Liver (tissue), 9 donors: ENCODE results near the gene ADRM1. TPM values are rescaled to one million over a fixed set of nuclear protein-coding genes. Genes with fewer than 3 reads are reported as not detected.

Experiments used
- DNase-seq: peaks from one replicate; pipeline ENCODE4 v3.0.0-alpha.2; 2017; ENCODE audit warnings: low spot score
- H3K27ac ChIP-seq, 2 donors: one replicate each; pipeline ENCODE4 v1.7.0; 2013; ENCODE audit warnings: inconsistent platforms in 2 of 2, low read length in 2 of 2, control low read depth in 1 of 2, low read depth in 1 of 2, mild to moderate bottlenecking in 1 of 2
- H3K27me3 ChIP-seq, 4 donors: one replicate each; pipeline versions ENCODE4 v1.6.1 to v1.7.0; 2013; ENCODE audit warnings: low read length in 3 of 4, inconsistent platforms in 1 of 4, mild to moderate bottlenecking in 1 of 4, moderate library complexity in 1 of 4; ENCODE audit not compliant: control insufficient read depth in 4 of 4, insufficient read depth in 4 of 4
- H3K36me3 ChIP-seq, 4 donors: one replicate each; pipeline versions ENCODE4 v1.6.1 to v1.7.0; 2013; ENCODE audit warnings: low read length in 3 of 4, mild to moderate bottlenecking in 3 of 4, low read depth in 1 of 4, moderate library complexity in 1 of 4; ENCODE audit not compliant: control insufficient read depth in 4 of 4, insufficient read depth in 3 of 4
- H3K4me1 ChIP-seq, 4 donors: one replicate each; pipeline versions ENCODE4 v1.6.1 to v1.7.0; 2013; ENCODE audit warnings: low read length in 3 of 4, mild to moderate bottlenecking in 3 of 4, moderate library complexity in 1 of 4; ENCODE audit not compliant: control insufficient read depth in 4 of 4, insufficient read depth in 4 of 4
- H3K4me3 ChIP-seq, 3 donors: one replicate each; pipeline versions ENCODE4 v1.6.1 to v1.7.0; 2013; ENCODE audit warnings: low read length in 3 of 3, control low read depth in 1 of 3, low read depth in 1 of 3, mild to moderate bottlenecking in 1 of 3
- H3K9ac ChIP-seq, 2 donors: one replicate each; pipeline ENCODE4 v1.7.0; 2013; ENCODE audit warnings: low read length in 2 of 2, mild to moderate bottlenecking in 2 of 2, moderate library complexity in 2 of 2, control low read depth in 1 of 2, low read depth in 1 of 2
- H3K9me3 ChIP-seq, 4 donors: one replicate each; pipeline versions ENCODE4 v1.6.1 to v1.7.0; 2013; ENCODE audit warnings: low read length in 3 of 4; ENCODE audit not compliant: control insufficient read depth in 4 of 4
- EGR1 ChIP-seq, 2 donors: IDR thresholded peaks; 2 replicates each; pipeline ENCODE4 v1.6.1; 2016 to 2018; ENCODE audit warnings: antibody characterized with exemption in 2 of 2, low read depth in 2 of 2
- FOXA1 ChIP-seq: IDR thresholded peaks from 2 replicates; pipeline ENCODE4 v1.6.1; 2016; ENCODE audit warnings: antibody characterized with exemption
- FOXA2 ChIP-seq: IDR thresholded peaks from 2 replicates; pipeline ENCODE4 v1.6.1; 2016; ENCODE audit warnings: antibody characterized with exemption
- GABPA ChIP-seq, 2 donors: IDR thresholded peaks in 1 of 2; conservative IDR thresholded peaks in 1 of 2; 2 replicates each; pipeline ENCODE4 v1.6.1; 2016; ENCODE audit warnings: antibody characterized with exemption in 2 of 2, mild to moderate bottlenecking in 1 of 2, moderate library complexity in 1 of 2
- HNF4A ChIP-seq, 2 donors: conservative IDR thresholded peaks; 2 replicates each; pipeline ENCODE4 v1.6.1; 2016; ENCODE audit warnings: antibody characterized with exemption in 2 of 2, mild to moderate bottlenecking in 2 of 2
- HNF4G ChIP-seq: IDR thresholded peaks from 2 replicates; pipeline ENCODE4 v1.6.1; 2016; ENCODE audit warnings: antibody characterized with exemption
- JUND ChIP-seq, 2 donors: IDR thresholded peaks; 2 replicates each; pipeline ENCODE4 v1.6.1; 2016; ENCODE audit warnings: antibody characterized with exemption in 2 of 2
- NR2F2 ChIP-seq: IDR thresholded peaks from 2 replicates; pipeline ENCODE4 v1.6.1; 2016; ENCODE audit warnings: antibody characterized with exemption
- RAD21 ChIP-seq, 2 donors: IDR thresholded peaks; 2 replicates each; pipeline ENCODE4 v1.6.1; 2016; ENCODE audit warnings: antibody characterized with exemption in 2 of 2, mild to moderate bottlenecking in 2 of 2
- RXRA ChIP-seq, 2 donors: IDR thresholded peaks; 2 replicates each; pipeline ENCODE4 v1.6.1; 2017 to 2018; ENCODE audit warnings: antibody characterized with exemption in 2 of 2, mild to moderate bottlenecking in 1 of 2
- SP1 ChIP-seq: IDR thresholded peaks from 2 replicates; pipeline ENCODE4 v1.6.1; 2018; ENCODE audit warnings: antibody characterized with exemption, mild to moderate bottlenecking
- TAF1 ChIP-seq: conservative IDR thresholded peaks from 2 replicates; pipeline ENCODE4 v1.6.1; 2016; ENCODE audit warnings: antibody characterized with exemption, mild to moderate bottlenecking
- YY1 ChIP-seq: IDR thresholded peaks from 2 replicates; pipeline ENCODE4 v1.6.1; 2016; ENCODE audit warnings: antibody characterized with exemption, mild to moderate bottlenecking
- whole genome bisulfite sequencing: extraction: QIAGEN DNeasy Blood & Tissue Kit; methylation state at CpG from one replicate; pipeline ENCODE4 v1.1.7; 2013; 5-methylcytosine and 5-hydroxymethylcytosine counted together
- polyA plus RNA-seq, 2 donors: library from polyadenylated mRNA; stranded (reverse) in 1 of 2; unstranded in 1 of 2; fragments of 200-250 nt in 1 of 2; fragments of >200 nt in 1 of 2; fragmentation: Nextera tagmentation in 1 of 2; extraction: Ambion mirVana in 1 of 2; gene quantifications; one replicate each; pipeline versions ENCODE4 v1.2.1 to v1.2.3, GENCODE V29; 2013 to 2015
- total RNA-seq, 2 donors: library from RNA; depleted of rRNA; stranded (reverse); fragments of >200 nt; gene quantifications; one replicate each; pipeline ENCODE4 v1.2.3, GENCODE V29; 2014
- TF ChIP-seq, protein P1 (sequence below): IDR thresholded peaks from 2 replicates; pipeline ENCODE4 v1.6.1; 2016; ENCODE audit warnings: antibody characterized with exemption
- TF ChIP-seq, protein P2 (sequence below): fragments of 150-350 bp; IDR thresholded peaks from 2 replicates; pipeline ENCODE4 v1.5.1; 2017; ENCODE audit warnings: improper control_type of control experiment, low read depth, low read length; ENCODE audit not compliant: missing input control
- TF ChIP-seq, protein P3 (sequence below): IDR thresholded peaks from 2 replicates; pipeline ENCODE4 v1.6.1; 2016; ENCODE audit warnings: antibody characterized with exemption
- TF ChIP-seq, protein P4 (sequence below): IDR thresholded peaks from 2 replicates; pipeline ENCODE4 v1.6.1; 2016; ENCODE audit warnings: antibody characterized with exemption, mild to moderate bottlenecking
- TF ChIP-seq, protein P5 (sequence below): IDR thresholded peaks from 2 replicates; pipeline ENCODE4 v1.6.1; 2016; ENCODE audit warnings: antibody characterized with exemption
- donor health status: healthy.
- donor health status: healthy.
- donor health status: healthy.
- donor health status: healthy.
- donor health status: healthy.

Gene ADRM1
- total and polyA plus RNA-seq, 4 donors = 45.3 to 91.0 (median 77.3) TPM

DNA sequence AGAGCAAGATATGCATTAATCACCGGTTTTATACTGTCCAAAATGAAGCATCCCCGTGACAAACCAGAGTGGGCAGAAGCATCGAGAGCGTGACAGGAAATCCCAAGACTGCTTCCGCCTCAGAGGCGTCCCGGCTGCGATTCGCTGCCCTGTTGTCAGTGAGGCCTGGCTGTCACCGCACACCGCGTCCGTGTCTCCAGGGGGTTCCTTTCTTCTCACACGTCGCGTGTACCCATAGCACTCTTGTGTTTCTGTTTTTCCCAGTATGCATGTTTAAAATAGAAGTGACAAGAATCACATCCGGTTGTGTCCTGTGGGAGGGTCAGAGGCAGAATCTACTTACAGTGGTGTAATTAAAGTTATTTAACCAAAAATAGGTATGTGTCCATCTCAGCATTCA, 8.3 kb upstream of the ADRM1 start:
- TF ChIP-seq FOXA2 (no peak), TAF1 (no peak)
- no peak overlapping the region for H3K27ac ChIP-seq
- no peak overlapping the region for H3K9ac ChIP-seq
- no peak for DNase-seq
- H3K9me3 ChIP-seq = no peaks in the 10 kb centered on the region
- H3K27me3 ChIP-seq = no peaks in the 10 kb centered on the region
- no peak overlapping the region for H3K4me3 ChIP-seq
- WGBS = 92% methylated on average over 17 of the region's 17 CpGs
- peaks cover 10 to 43% (median 22%) of the 10 kb centered on the region in 4 donors for H3K36me3 ChIP-seq
- H3K4me1 ChIP-seq = peaks cover 8 to 26% (median 23%) of the 10 kb centered on the region in 4 donors

DNA sequence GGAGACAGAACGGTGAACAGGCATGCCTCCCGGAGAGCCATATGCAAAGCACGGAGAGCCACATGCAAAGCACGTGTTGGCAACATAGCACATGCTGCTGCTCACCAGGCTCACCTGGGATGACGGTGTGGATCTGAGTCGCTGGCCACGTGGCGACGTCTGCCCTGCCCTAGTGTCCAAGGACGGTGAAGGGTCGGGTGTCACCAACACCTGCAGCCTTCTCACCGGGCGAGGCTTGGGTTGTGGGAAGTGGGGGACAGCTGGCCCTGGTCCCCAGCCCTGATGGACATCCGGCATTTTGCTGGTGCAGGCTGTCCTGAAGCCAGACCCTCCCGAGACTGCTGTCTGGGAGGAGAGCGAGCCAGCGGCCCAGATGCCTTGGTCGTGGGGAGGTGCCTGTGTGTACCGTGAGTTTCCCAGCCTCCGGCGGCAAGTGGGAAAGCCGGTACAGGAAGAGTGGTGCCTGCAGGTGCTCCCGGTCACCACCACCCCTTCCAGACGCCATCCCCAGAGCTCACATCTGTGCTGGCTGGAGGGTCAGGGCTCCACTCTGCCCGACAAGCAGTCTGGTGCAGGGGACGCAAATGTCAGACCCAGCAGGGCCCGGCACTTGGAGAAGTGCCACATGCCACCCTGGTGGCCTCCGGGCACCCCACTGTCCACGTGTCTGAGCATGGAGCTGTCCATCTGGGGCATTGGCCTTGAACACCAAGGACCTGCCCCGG, 5.9 kb upstream of the ADRM1 start:
- 57% methylated on average over 30 of the region's 30 CpGs for WGBS
- no peak overlapping the region for H3K4me3 ChIP-seq
- no peaks in the 10 kb centered on the region for H3K9me3 ChIP-seq
- TF ChIP-seq RXRA (IDR thresholded peaks at IDR 0.05) = peak; percentile 92 to 94
- TF ChIP-seq NR2F2 = no peak
- no peak for TF ChIP-seq TAF1
- no peak for TF ChIP-seq YY1
- TF ChIP-seq, protein P1, sequence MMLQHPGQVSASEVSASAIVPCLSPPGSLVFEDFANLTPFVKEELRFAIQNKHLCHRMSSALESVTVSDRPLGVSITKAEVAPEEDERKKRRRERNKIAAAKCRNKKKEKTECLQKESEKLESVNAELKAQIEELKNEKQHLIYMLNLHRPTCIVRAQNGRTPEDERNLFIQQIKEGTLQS = no peak
- TF ChIP-seq, protein P2, sequence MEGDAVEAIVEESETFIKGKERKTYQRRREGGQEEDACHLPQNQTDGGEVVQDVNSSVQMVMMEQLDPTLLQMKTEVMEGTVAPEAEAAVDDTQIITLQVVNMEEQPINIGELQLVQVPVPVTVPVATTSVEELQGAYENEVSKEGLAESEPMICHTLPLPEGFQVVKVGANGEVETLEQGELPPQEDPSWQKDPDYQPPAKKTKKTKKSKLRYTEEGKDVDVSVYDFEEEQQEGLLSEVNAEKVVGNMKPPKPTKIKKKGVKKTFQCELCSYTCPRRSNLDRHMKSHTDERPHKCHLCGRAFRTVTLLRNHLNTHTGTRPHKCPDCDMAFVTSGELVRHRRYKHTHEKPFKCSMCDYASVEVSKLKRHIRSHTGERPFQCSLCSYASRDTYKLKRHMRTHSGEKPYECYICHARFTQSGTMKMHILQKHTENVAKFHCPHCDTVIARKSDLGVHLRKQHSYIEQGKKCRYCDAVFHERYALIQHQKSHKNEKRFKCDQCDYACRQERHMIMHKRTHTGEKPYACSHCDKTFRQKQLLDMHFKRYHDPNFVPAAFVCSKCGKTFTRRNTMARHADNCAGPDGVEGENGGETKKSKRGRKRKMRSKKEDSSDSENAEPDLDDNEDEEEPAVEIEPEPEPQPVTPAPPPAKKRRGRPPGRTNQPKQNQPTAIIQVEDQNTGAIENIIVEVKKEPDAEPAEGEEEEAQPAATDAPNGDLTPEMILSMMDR = no peak
- no peak for TF ChIP-seq FOXA1
- no peak for TF ChIP-seq RAD21 (IDR thresholded peaks at IDR 0.05)
- peak; percentile 80 to 86 for TF ChIP-seq HNF4A (conservative IDR thresholded peaks at IDR 0.05)
- TF ChIP-seq EGR1 (IDR thresholded peaks at IDR 0.05; ENCODE audit: low read depth in 2 of 2) = no peak
- TF ChIP-seq GABPA (IDR thresholded peaks at IDR 0.05 in 1 of 2, conservative IDR thresholded peaks at IDR 0.05 in 1 of 2) = peak in 1 of 2 donors; percentile 43
- TF ChIP-seq, protein P3, sequence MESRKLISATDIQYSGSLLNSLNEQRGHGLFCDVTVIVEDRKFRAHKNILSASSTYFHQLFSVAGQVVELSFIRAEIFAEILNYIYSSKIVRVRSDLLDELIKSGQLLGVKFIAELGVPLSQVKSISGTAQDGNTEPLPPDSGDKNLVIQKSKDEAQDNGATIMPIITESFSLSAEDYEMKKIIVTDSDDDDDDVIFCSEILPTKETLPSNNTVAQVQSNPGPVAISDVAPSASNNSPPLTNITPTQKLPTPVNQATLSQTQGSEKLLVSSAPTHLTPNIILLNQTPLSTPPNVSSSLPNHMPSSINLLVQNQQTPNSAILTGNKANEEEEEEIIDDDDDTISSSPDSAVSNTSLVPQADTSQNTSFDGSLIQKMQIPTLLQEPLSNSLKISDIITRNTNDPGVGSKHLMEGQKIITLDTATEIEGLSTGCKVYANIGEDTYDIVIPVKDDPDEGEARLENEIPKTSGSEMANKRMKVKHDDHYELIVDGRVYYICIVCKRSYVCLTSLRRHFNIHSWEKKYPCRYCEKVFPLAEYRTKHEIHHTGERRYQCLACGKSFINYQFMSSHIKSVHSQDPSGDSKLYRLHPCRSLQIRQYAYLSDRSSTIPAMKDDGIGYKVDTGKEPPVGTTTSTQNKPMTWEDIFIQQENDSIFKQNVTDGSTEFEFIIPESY = no peak
- TF ChIP-seq HNF4G = no peak
- TF ChIP-seq, protein P4, sequence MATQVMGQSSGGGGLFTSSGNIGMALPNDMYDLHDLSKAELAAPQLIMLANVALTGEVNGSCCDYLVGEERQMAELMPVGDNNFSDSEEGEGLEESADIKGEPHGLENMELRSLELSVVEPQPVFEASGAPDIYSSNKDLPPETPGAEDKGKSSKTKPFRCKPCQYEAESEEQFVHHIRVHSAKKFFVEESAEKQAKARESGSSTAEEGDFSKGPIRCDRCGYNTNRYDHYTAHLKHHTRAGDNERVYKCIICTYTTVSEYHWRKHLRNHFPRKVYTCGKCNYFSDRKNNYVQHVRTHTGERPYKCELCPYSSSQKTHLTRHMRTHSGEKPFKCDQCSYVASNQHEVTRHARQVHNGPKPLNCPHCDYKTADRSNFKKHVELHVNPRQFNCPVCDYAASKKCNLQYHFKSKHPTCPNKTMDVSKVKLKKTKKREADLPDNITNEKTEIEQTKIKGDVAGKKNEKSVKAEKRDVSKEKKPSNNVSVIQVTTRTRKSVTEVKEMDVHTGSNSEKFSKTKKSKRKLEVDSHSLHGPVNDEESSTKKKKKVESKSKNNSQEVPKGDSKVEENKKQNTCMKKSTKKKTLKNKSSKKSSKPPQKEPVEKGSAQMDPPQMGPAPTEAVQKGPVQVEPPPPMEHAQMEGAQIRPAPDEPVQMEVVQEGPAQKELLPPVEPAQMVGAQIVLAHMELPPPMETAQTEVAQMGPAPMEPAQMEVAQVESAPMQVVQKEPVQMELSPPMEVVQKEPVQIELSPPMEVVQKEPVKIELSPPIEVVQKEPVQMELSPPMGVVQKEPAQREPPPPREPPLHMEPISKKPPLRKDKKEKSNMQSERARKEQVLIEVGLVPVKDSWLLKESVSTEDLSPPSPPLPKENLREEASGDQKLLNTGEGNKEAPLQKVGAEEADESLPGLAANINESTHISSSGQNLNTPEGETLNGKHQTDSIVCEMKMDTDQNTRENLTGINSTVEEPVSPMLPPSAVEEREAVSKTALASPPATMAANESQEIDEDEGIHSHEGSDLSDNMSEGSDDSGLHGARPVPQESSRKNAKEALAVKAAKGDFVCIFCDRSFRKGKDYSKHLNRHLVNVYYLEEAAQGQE = no peak
- TF ChIP-seq FOXA2 = peak; percentile 37
- peak; percentile 60 for TF ChIP-seq SP1
- peak in 1 of 2 donors; percentile 23 for TF ChIP-seq JUND (IDR thresholded peaks at IDR 0.05)
- TF ChIP-seq, protein P5, sequence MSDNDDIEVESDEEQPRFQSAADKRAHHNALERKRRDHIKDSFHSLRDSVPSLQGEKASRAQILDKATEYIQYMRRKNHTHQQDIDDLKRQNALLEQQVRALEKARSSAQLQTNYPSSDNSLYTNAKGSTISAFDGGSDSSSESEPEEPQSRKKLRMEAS = no peak
- peaks cover 8 to 29% (median 23%) of the 10 kb centered on the region in 4 donors for H3K4me1 ChIP-seq
- H3K27ac ChIP-seq = peak overlapping the region; percentile 20 to 32
- H3K36me3 ChIP-seq = peaks cover 10 to 34% (median 18%) of the 10 kb centered on the region in 4 donors
- no peak for DNase-seq
- H3K27me3 ChIP-seq = no peaks in the 10 kb centered on the region
- H3K9ac ChIP-seq = no peak overlapping the region
